Heart left ventricle (tissue), 16 donors: ENCODE results near the gene CECR2. TPM values are rescaled to one million over a fixed set of nuclear protein-coding genes. Genes with fewer than 3 reads are reported as not detected.

Source experiments
- ATAC-seq, 4 donors: fragments of 200-7000 bp; cut with Tn5 transposase; one replicate each; pipeline ENCODE4 v1.9.1; 2020 to 2022; ENCODE audit warnings: moderate library complexity in 4 of 4, mild to moderate bottlenecking in 3 of 4, moderate number of reproducible peaks in 1 of 4
- DNase-seq, 5 donors: peaks; one replicate each; pipeline ENCODE4 v3.0.0-alpha.2; 2020
- H3K27ac ChIP-seq, 12 donors: fragments of 200-600 bp; sonication (generic) in 4 of 12; one replicate each; pipeline versions ENCODE4 v1.5.0 to v1.8.0; 2016 to 2022; ENCODE audit warnings: mild to moderate bottlenecking in 2 of 12
- H3K27me3 ChIP-seq, 9 donors: fragments of 200-600 bp; sonication (generic) in 2 of 9; one replicate each; pipeline versions ENCODE4 v1.5.1 to v1.8.0; 2016 to 2022; ENCODE audit warnings: mild to moderate bottlenecking in 3 of 9
- H3K36me3 ChIP-seq, 9 donors: fragments of 200-600 bp; sonication (generic) in 2 of 9; one replicate each; pipeline versions ENCODE4 v1.5.0 to v1.8.0; 2018 to 2022; ENCODE audit warnings: mild to moderate bottlenecking in 2 of 9
- H3K4me1 ChIP-seq, 12 donors: fragments of 200-600 bp; sonication (generic) in 4 of 12; one replicate each; pipeline versions ENCODE4 v1.5.0 to v1.8.0; 2016 to 2022; ENCODE audit warnings: mild to moderate bottlenecking in 3 of 12
- H3K4me3 ChIP-seq, 12 donors: fragments of 200-600 bp; sonication (generic) in 4 of 12; one replicate each; pipeline versions ENCODE4 v1.5.0 to v1.8.0; 2017 to 2022; ENCODE audit warnings: mild to moderate bottlenecking in 9 of 12, moderate library complexity in 4 of 12
- H3K9me3 ChIP-seq, 12 donors: fragments of 200-600 bp; sonication (generic) in 4 of 12; one replicate each; pipeline versions ENCODE4 v1.5.0 to v1.8.0; 2016 to 2022; ENCODE audit warnings: mild to moderate bottlenecking in 1 of 12
- CTCF ChIP-seq, 12 donors: fragments of 200-600 bp; sonication (generic) in 4 of 12; IDR thresholded peaks; one replicate each; pipeline versions ENCODE4 v1.5.0 to v1.8.0; 2018 to 2022; ENCODE audit warnings: antibody characterized with exemption in 12 of 12, mild to moderate bottlenecking in 5 of 12
- POLR2A ChIP-seq, 2 donors: fragments of 450-650 bp; IDR thresholded peaks; one replicate each; pipeline ENCODE4 v1.6.1; 2017; ENCODE audit warnings: antibody characterized with exemption in 2 of 2, mild to moderate bottlenecking in 2 of 2, moderate library complexity in 2 of 2
- WGBS, 4 donors: extraction: QIAGEN DNeasy Blood & Tissue Kit in 2 of 4; methylation state at CpG; one replicate each; pipeline versions ENCODE4 v1.1.5 to v1.1.7; 2013 to 2018; 5-methylcytosine and 5-hydroxymethylcytosine counted together
- intact Hi-C, 10 donors: fragments of 100-400 bp; cut with DNase I; formaldehyde crosslinking; loops; one replicate each; pipeline versions ENCODE4 v1.11.1 to v1.14.2; 2022
- polyA plus RNA-seq, 2 donors: library from polyadenylated mRNA; stranded (reverse); fragments of 200-250 nt; gene quantifications; one replicate each; pipeline ENCODE4 v1.2.3, GENCODE V29; 2013
- total RNA-seq, 9 donors: library from RNA; depleted of rRNA in 2 of 9; stranded (reverse); fragments of >200 nt in 2 of 9; fragmentation: NEBNext Ultra II Directional in 3 of 9; extraction: Animal tissue kit (Norgen Biotek cat#: 25700) in 3 of 9; gene quantifications; one replicate each; pipeline versions ENCODE4 v1.1.0 to v1.2.4, GENCODE V29; 2016 to 2023
- donor health status: ischemic (EF 13 %, LVEDD 7.1; RV severe dilation, severe dysfunction).
- donor health status: healthy with polysubstance abuse.
- donor health status: DM: no; HTN: yes; CAD: no.
- donor health status: DM: no; HTN: no; CAD: no.
- donor health status: ischemic (EF 25% LVEDD 6.9; RV normal size, moderate dysfunction).
- donor health status: ischemic (EF 25% LVEDD 5.7; RV mildly dilated, moderate dysfunction).
- donor health status: healthy.
- donor health status: DM: yes; HTN: yes; CAD: no.
- donor health status: ischemic (EF 35%, LVEDD 5.7; RV mildly dilated, moderate dysfunction).
- donor health status: nonischemic (EF 11% LVEDD 7.7; RV severe dilation, severe dysfunction).
- donor health status: DM: yes; HTN: yes; CAD: no.
- donor health status: PGD.
- donor health status: ischemic (EF 29% LVEDD 5.4; RV normal size, mild dysfunction).
- donor health status: nonischemic (EF 23%, LVEDD 6.1; RV moderate dilation, normal function).

CECR2 gene
- total and polyA plus RNA-seq, 11 donors: 3.8 to 11.6 (median 6.8) TPM

GRCh38 chr22:17588606-17589005 lies 219.3 kb downstream of the CECR2 start:
- Histone ChIP-seq H3K27me3 (no peaks in the 10 kb centered on the region), H3K9me3 (no peaks in the 10 kb centered on the region), H3K27ac (no peak overlapping the region), H3K4me3 (no peak overlapping the region), H3K4me1 (peaks cover 0 to 9% (median 0%) of the 10 kb centered on the region in 12 donors), H3K36me3 (peaks cover 2 to 47% (median 35%) of the 10 kb centered on the region in 9 donors)
- no peak for TF ChIP-seq POLR2A (IDR thresholded peaks at IDR 0.05)
- no peak for TF ChIP-seq CTCF (IDR thresholded peaks at IDR 0.05)
- intact Hi-C loops: no loop called here
- WGBS, 4 donors: 92 to 97% (median 94%) methylated on average over 11 of the region's 11 CpGs
- no peak for ATAC-seq
- DNase-seq: no peak

DNA sequence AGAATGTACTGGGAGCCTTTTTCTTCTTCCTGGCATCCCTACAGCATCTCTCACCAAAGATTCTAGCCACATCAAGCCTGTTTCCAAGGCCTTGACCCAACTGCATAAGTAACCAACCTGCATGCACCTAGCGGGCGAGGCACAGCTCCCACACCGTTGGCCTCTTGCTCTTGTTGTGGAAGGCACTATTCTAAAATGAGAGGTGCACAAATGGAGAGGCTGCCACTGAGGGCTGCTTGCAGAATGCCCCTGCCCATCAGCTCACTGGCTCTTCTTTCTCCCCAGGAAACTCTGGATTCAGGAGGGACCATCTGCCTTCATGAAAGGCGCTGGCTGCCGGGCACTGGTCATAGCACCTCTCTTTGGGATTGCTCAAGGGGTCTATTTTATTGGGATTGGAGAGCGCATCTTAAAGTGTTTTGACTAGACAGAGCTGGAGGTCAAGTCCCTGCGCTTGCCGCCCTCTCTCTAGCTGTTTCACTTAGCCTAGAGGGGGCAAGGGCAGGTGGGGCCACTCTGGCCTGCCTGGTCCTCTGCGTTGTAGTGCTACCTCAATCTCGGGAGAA lies 220.6 kb downstream of the CECR2 start:
- DNase-seq: no peak
- H3K27ac ChIP-seq: no peak overlapping the region
- TF ChIP-seq CTCF (IDR thresholded peaks at IDR 0.05) (no peak), POLR2A (IDR thresholded peaks at IDR 0.05) (no peak)
- H3K27me3 ChIP-seq: no peaks in the 10 kb centered on the region
- peaks cover 3 to 60% (median 48%) of the 10 kb centered on the region in 9 donors for H3K36me3 ChIP-seq
- peak in 1 of 4 donors; percentile 18 for ATAC-seq
- peaks cover 0 to 9% (median 0%) of the 10 kb centered on the region in 12 donors for H3K4me1 ChIP-seq
- WGBS, 4 donors: 93 to 96% (median 94%) methylated on average over 10 of the region's 10 CpGs
- H3K9me3 ChIP-seq: no peaks in the 10 kb centered on the region
- no peak overlapping the region for H3K4me3 ChIP-seq
- intact Hi-C loops: no loop called here

DNA sequence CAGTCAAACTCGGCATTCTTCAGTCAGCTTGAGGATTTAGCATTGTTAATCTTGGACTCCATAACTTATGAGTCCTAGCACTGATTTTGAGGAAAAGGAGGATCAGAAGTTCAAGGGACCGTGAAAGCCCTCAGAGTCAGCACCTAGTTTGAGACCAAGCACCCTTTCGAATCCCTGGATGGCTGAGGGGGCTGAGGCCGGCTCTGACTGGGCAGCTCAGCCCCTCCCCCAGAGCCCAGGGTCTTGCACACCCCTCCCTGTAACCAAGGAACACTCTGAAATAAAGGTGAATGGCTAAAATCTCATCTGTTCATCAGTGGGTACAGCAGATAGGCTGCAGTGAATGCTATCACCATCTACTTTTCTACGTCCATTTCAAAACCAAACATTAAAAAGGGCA lies 221.3 kb downstream of the CECR2 start:
- H3K36me3 ChIP-seq: peaks cover 3 to 67% (median 55%) of the 10 kb centered on the region in 9 donors
- intact Hi-C loops: no loop called here
- no peak overlapping the region for H3K27ac ChIP-seq
- no peak for ATAC-seq
- no peak for TF ChIP-seq POLR2A (IDR thresholded peaks at IDR 0.05)
- DNase-seq: no peak
- no peaks in the 10 kb centered on the region for H3K27me3 ChIP-seq
- H3K4me1 ChIP-seq: peaks cover 0 to 9% (median 0%) of the 10 kb centered on the region in 12 donors
- no peaks in the 10 kb centered on the region for H3K9me3 ChIP-seq
- H3K4me3 ChIP-seq: no peak overlapping the region
- 89 to 91% (median 90%) methylated on average over 5 of the region's 5 CpGs for whole genome bisulfite sequencing, 4 donors

DNA sequence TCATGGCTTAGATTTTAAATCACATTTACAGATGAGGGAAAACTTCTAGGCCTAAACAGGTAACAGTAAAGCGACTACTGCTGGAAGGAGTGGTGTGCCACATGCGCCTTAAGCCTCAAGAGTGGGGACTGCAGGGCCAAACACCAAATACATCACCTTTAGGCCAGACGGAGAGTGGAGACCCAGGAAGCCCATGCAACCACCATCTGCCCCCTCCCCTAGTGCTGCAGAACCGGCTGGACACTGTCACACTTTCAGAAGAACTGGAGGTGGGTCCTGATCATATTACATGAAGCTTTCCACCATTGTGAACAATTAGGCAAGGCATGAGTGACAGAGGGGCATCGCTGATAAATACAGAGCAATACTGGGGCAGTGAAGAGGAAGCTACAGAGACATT lies 222.9 kb downstream of the CECR2 start:
- intact Hi-C loops: no loop called here
- H3K27me3 ChIP-seq: no peaks in the 10 kb centered on the region
- no peak for TF ChIP-seq CTCF (IDR thresholded peaks at IDR 0.05)
- TF ChIP-seq POLR2A (IDR thresholded peaks at IDR 0.05): no peak
- ATAC-seq (no peak), DNase-seq (no peak)
- no peak overlapping the region for H3K4me3 ChIP-seq
- H3K36me3 ChIP-seq: peaks cover 3 to 81% (median 71%) of the 10 kb centered on the region in 9 donors
- WGBS, 4 donors: 81 to 86% (median 84%) methylated on average over 5 of the region's 5 CpGs
- H3K27ac ChIP-seq: no peak overlapping the region
- H3K4me1 ChIP-seq: peaks cover 0 to under 1% (median 0%) of the 10 kb centered on the region in 12 donors
- H3K9me3 ChIP-seq: no peaks in the 10 kb centered on the region

- Histone ChIP-seq H3K9me3 (no peaks in the 10 kb centered on the region), H3K4me3 (no peak overlapping the region), H3K4me1 (no peaks in the 10 kb centered on the region), H3K27me3 (no peaks in the 10 kb centered on the region), H3K27ac (no peak overlapping the region), H3K36me3 (peaks cover 3 to 100% (median 100%) of the 10 kb centered on the region in 9 donors)
- no peak for ATAC-seq
- no peak for TF ChIP-seq CTCF (IDR thresholded peaks at IDR 0.05)
- TF ChIP-seq POLR2A (IDR thresholded peaks at IDR 0.05): no peak
- intact Hi-C loops: no loop called here
- WGBS, 4 donors: 96 to 98% (median 97%) methylated on average over 6 of the region's 6 CpGs
- DNase-seq: no peak
These were observed 227.0 kb downstream of the CECR2 start for GRCh38 chr22:17596226-17596625.
